NCI-H1048 (cell line): ENCODE results near the gene PGM1.

Source experiments
- DNase-seq: peaks from one replicate; lab custom pipeline; 2025; lab: John Stamatoyannopoulos, UW

Gene PGM1

DNA sequence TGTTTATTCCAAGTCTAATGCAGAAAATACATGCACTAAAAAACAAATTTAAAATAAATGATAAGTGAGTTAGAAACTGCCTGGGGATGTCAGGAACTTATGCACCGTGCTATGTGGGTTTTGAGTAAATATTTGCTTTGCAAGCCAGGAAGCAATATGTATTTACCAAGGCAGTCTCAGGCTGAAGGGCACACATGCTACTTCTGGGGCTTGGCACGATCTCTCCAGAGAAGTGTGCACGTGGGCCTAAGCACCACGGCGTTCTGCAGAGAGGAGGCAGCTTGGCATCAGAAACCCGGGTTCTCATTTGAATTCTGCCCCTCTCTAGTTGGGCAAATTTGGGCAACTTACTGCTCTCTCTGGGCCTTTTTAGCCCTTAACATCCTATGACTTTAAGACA lies 108.0 kb downstream of the PGM1 start:
- no peak for DNase-seq

DNA sequence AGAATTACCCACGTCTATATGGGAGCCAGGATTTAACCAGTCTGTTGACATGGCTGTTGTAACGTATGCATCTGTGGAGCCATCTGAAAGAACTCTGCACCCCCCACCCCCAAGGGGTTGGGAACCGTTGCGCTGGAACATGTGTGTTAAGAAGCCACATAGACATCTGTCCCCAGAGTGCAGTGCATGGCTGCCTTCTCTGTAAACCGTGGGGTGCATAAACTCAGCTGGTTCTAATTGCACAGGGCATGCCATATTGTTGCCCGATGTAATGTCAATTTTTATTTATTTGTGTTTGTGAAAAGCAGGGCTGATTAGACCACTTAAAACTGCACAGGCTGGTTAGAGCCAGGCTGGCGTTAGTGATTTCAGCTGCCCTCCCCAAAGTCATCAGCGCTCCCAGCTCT lies 110.5 kb downstream of the PGM1 start:
- DNase-seq = no peak

DNA sequence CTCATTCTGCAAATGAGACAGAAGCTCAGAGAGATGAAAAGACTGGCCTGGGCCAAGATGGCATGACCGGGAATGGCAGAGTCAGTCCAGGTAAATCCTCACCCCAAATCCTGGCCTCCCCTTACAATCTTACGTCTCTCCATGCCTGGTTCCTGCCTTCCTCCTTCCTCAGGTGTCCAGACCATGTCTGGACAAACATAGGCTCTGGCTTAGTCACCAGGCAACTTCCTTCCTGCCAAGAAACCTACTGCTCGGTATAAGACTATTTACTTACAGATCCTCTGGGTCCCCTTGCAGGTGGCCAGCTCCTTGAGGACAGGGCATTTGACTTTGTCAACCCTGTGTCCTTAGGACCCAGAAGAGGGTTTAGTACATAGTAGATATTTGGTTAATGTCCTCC lies 111.2 kb downstream of the PGM1 start:
- no peak for DNase-seq

DNA sequence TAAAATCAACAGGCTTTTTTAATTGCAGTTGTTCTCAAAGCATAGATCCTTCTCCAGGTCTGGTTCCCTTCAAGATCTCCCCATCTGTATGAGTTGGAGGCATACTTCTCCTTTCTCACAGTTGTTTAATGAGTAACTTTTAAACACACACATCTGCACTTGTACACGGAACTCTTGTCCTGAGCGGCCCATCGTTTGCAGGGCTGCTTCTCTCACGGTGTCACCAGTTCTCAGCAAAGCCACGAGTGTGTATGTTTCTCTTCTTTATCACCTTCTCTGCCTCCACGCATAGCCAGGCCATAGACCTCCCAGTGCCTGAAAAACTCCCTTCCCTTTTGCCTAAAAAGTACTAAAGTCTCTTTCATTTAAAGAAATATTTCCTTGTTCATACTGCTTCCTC lies 111.9 kb downstream of the PGM1 start:
- DNase-seq = no peak

DNA sequence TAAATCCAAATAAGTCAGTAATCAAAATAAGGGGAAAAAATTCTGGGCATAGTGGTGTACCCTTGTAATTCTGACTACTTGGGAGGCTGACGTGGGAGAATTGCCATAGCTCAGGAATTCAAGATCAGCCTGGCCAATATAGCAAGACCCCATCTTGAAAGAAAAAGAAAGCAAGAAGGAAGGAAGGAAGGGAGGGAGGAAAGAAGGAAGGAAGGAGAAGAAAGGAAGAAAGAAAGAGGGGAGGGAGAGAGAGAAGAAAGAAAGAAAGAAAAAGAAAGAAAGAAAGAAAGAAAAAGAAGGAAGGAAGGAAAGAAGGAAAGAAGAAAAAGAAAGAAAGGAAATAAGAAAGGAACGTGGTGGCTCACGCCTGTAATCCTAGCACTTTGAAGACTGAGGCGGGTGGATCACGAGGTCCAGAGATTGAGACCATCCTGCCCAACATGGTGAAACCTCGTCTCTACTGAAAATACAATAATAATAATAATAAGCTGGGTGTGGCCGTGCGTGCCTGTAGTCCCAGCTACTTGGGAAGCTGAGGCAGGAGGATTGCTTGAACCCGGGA lies 116.1 kb downstream of the PGM1 start:
- DNase-seq = no peak
